Ishikawa (cell line): ENCODE measurements around the gene KNTC1.

ENCODE experiments used
- CEBPB ChIP-seq: IDR thresholded peaks from 2 replicates; pipeline ENCODE4 v1.6.1; 2012
- CREB1 ChIP-seq: IDR thresholded peaks from 2 replicates; pipeline ENCODE4 v1.6.1; 2012; ENCODE audit warnings: low read depth
- EP300 ChIP-seq: IDR thresholded peaks from 2 replicates; pipeline ENCODE4 v1.6.1; 2012; ENCODE audit warnings: borderline replicate concordance
- FOXM1 ChIP-seq: IDR thresholded peaks from 2 replicates; pipeline ENCODE4 v1.6.1; 2012; ENCODE audit warnings: low read depth, borderline replicate concordance
- NFIC ChIP-seq: IDR thresholded peaks from 2 replicates; pipeline ENCODE4 v1.6.1; 2012
- RAD21 ChIP-seq: IDR thresholded peaks from 2 replicates; pipeline ENCODE4 v1.6.1; 2012; ENCODE audit warnings: low read depth
- REST ChIP-seq: IDR thresholded peaks from 2 replicates; pipeline ENCODE4 v1.6.1; 2012; ENCODE audit warnings: low read depth, mild to moderate bottlenecking
- TAF1 ChIP-seq: IDR thresholded peaks from 2 replicates; pipeline ENCODE4 v1.6.1; 2012; ENCODE audit warnings: low read depth, mild to moderate bottlenecking
- TEAD4 ChIP-seq: IDR thresholded peaks from 2 replicates; pipeline ENCODE4 v1.6.1; 2012
- USF1 ChIP-seq: IDR thresholded peaks from 2 replicates; pipeline ENCODE4 v1.6.1; 2012
- YY1 ChIP-seq: IDR thresholded peaks from 2 replicates; pipeline ENCODE4 v1.6.1; 2012; ENCODE audit warnings: low read depth
- TF ChIP-seq, protein P1 (sequence below): IDR thresholded peaks from 2 replicates; pipeline ENCODE4 v1.6.1; 2012

GRCh38 chr12:122499991-122500684 lies 26.9 kb upstream of the KNTC1 start:
- peak; percentile 57; the same call in 1 of the 2 replicates for TF ChIP-seq CREB1
- TF ChIP-seq REST = no peak
- TF ChIP-seq RAD21 = no peak
- TF ChIP-seq CEBPB = peak; percentile 77
- no peak for TF ChIP-seq EP300
- TF ChIP-seq, protein P1, sequence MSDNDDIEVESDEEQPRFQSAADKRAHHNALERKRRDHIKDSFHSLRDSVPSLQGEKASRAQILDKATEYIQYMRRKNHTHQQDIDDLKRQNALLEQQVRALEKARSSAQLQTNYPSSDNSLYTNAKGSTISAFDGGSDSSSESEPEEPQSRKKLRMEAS = peak; percentile 63
- no peak for TF ChIP-seq YY1
- no peak for TF ChIP-seq NFIC
- TF ChIP-seq USF1 = no peak
- no peak for TF ChIP-seq TAF1
- TF ChIP-seq FOXM1 = no peak
- TF ChIP-seq TEAD4 = peak; percentile 43; the same call in 1 of the 2 replicates
